OCI-LY7 (cell line): ENCODE measurements around the gene CRHBP.

Source experiments
- CTCF ChIP-seq: fragments of 200-600 bp; sonication (generic); conservative IDR thresholded peaks from 2 replicates; pipeline ENCODE4 v1.5.1; 2014; ENCODE audit warnings: mild to moderate bottlenecking, antibody characterized with exemption, low read length, moderate library complexity, mixed read lengths
- EZH2phosphoT487 ChIP-seq: fragments of 200-600 bp; sonication (generic); IDR thresholded peaks from 2 replicates; pipeline ENCODE4 v1.6.1; 2018; ENCODE audit warnings: low read depth, borderline replicate concordance, mild to moderate bottlenecking, mixed run types, antibody characterized with exemption, low read length, moderate library complexity, mixed read lengths

- no peak for TF ChIP-seq CTCF
- TF ChIP-seq EZH2phosphoT487, result no peak
Measured at GRCh38 chr5:76972689-76973088, 19.8 kb downstream of the CRHBP start.
